Liver (tissue), 9 donors: Measurements from ENCODE around the gene PACSIN2. TPM values are rescaled to one million over a fixed set of nuclear protein-coding genes. Genes with fewer than 3 reads are reported as not detected.

Experiments
- DNase-seq: peaks from one replicate; pipeline ENCODE4 v3.0.0-alpha.2; 2017; ENCODE audit warnings: low spot score
- H3K27ac ChIP-seq, 2 donors: one replicate each; pipeline ENCODE4 v1.7.0; 2013; ENCODE audit warnings: inconsistent platforms in 2 of 2, low read length in 2 of 2, control low read depth in 1 of 2, low read depth in 1 of 2, mild to moderate bottlenecking in 1 of 2
- H3K27me3 ChIP-seq, 4 donors: one replicate each; pipeline versions ENCODE4 v1.6.1 to v1.7.0; 2013; ENCODE audit warnings: low read length in 3 of 4, inconsistent platforms in 1 of 4, mild to moderate bottlenecking in 1 of 4, moderate library complexity in 1 of 4; ENCODE audit not compliant: control insufficient read depth in 4 of 4, insufficient read depth in 4 of 4
- H3K36me3 ChIP-seq, 4 donors: one replicate each; pipeline versions ENCODE4 v1.6.1 to v1.7.0; 2013; ENCODE audit warnings: low read length in 3 of 4, mild to moderate bottlenecking in 3 of 4, low read depth in 1 of 4, moderate library complexity in 1 of 4; ENCODE audit not compliant: control insufficient read depth in 4 of 4, insufficient read depth in 3 of 4
- H3K4me1 ChIP-seq, 4 donors: one replicate each; pipeline versions ENCODE4 v1.6.1 to v1.7.0; 2013; ENCODE audit warnings: low read length in 3 of 4, mild to moderate bottlenecking in 3 of 4, moderate library complexity in 1 of 4; ENCODE audit not compliant: control insufficient read depth in 4 of 4, insufficient read depth in 4 of 4
- H3K4me3 ChIP-seq, 3 donors: one replicate each; pipeline versions ENCODE4 v1.6.1 to v1.7.0; 2013; ENCODE audit warnings: low read length in 3 of 3, control low read depth in 1 of 3, low read depth in 1 of 3, mild to moderate bottlenecking in 1 of 3
- H3K9ac ChIP-seq, 2 donors: one replicate each; pipeline ENCODE4 v1.7.0; 2013; ENCODE audit warnings: low read length in 2 of 2, mild to moderate bottlenecking in 2 of 2, moderate library complexity in 2 of 2, control low read depth in 1 of 2, low read depth in 1 of 2
- H3K9me3 ChIP-seq, 4 donors: one replicate each; pipeline versions ENCODE4 v1.6.1 to v1.7.0; 2013; ENCODE audit warnings: low read length in 3 of 4; ENCODE audit not compliant: control insufficient read depth in 4 of 4
- EGR1 ChIP-seq, 2 donors: IDR thresholded peaks; 2 replicates each; pipeline ENCODE4 v1.6.1; 2016 to 2018; ENCODE audit warnings: antibody characterized with exemption in 2 of 2, low read depth in 2 of 2
- FOXA1 ChIP-seq: IDR thresholded peaks from 2 replicates; pipeline ENCODE4 v1.6.1; 2016; ENCODE audit warnings: antibody characterized with exemption
- FOXA2 ChIP-seq: IDR thresholded peaks from 2 replicates; pipeline ENCODE4 v1.6.1; 2016; ENCODE audit warnings: antibody characterized with exemption
- GABPA ChIP-seq, 2 donors: IDR thresholded peaks in 1 of 2; conservative IDR thresholded peaks in 1 of 2; 2 replicates each; pipeline ENCODE4 v1.6.1; 2016; ENCODE audit warnings: antibody characterized with exemption in 2 of 2, mild to moderate bottlenecking in 1 of 2, moderate library complexity in 1 of 2
- HNF4A ChIP-seq, 2 donors: conservative IDR thresholded peaks; 2 replicates each; pipeline ENCODE4 v1.6.1; 2016; ENCODE audit warnings: antibody characterized with exemption in 2 of 2, mild to moderate bottlenecking in 2 of 2
- HNF4G ChIP-seq: IDR thresholded peaks from 2 replicates; pipeline ENCODE4 v1.6.1; 2016; ENCODE audit warnings: antibody characterized with exemption
- NR2F2 ChIP-seq: IDR thresholded peaks from 2 replicates; pipeline ENCODE4 v1.6.1; 2016; ENCODE audit warnings: antibody characterized with exemption
- RAD21 ChIP-seq, 2 donors: IDR thresholded peaks; 2 replicates each; pipeline ENCODE4 v1.6.1; 2016; ENCODE audit warnings: antibody characterized with exemption in 2 of 2, mild to moderate bottlenecking in 2 of 2
- RXRA ChIP-seq, 2 donors: IDR thresholded peaks; 2 replicates each; pipeline ENCODE4 v1.6.1; 2017 to 2018; ENCODE audit warnings: antibody characterized with exemption in 2 of 2, mild to moderate bottlenecking in 1 of 2
- SP1 ChIP-seq: IDR thresholded peaks from 2 replicates; pipeline ENCODE4 v1.6.1; 2018; ENCODE audit warnings: antibody characterized with exemption, mild to moderate bottlenecking
- TAF1 ChIP-seq: conservative IDR thresholded peaks from 2 replicates; pipeline ENCODE4 v1.6.1; 2016; ENCODE audit warnings: antibody characterized with exemption, mild to moderate bottlenecking
- YY1 ChIP-seq: IDR thresholded peaks from 2 replicates; pipeline ENCODE4 v1.6.1; 2016; ENCODE audit warnings: antibody characterized with exemption, mild to moderate bottlenecking
- whole genome bisulfite sequencing: extraction: QIAGEN DNeasy Blood & Tissue Kit; methylation state at CpG from one replicate; pipeline ENCODE4 v1.1.7; 2013; 5-methylcytosine and 5-hydroxymethylcytosine counted together
- polyA plus RNA-seq, 2 donors: library from polyadenylated mRNA; stranded (reverse) in 1 of 2; unstranded in 1 of 2; fragments of 200-250 nt in 1 of 2; fragments of >200 nt in 1 of 2; fragmentation: Nextera tagmentation in 1 of 2; extraction: Ambion mirVana in 1 of 2; gene quantifications; one replicate each; pipeline versions ENCODE4 v1.2.1 to v1.2.3, GENCODE V29; 2013 to 2015
- total RNA-seq, 2 donors: library from RNA; depleted of rRNA; stranded (reverse); fragments of >200 nt; gene quantifications; one replicate each; pipeline ENCODE4 v1.2.3, GENCODE V29; 2014
- TF ChIP-seq, protein P1 (sequence below): IDR thresholded peaks from 2 replicates; pipeline ENCODE4 v1.6.1; 2016; ENCODE audit warnings: antibody characterized with exemption
- TF ChIP-seq, protein P2 (sequence below): IDR thresholded peaks from 2 replicates; pipeline ENCODE4 v1.6.1; 2016; ENCODE audit warnings: antibody characterized with exemption
- TF ChIP-seq, protein P3 (sequence below): IDR thresholded peaks from 2 replicates; pipeline ENCODE4 v1.6.1; 2016; ENCODE audit warnings: antibody characterized with exemption, mild to moderate bottlenecking
- TF ChIP-seq, protein P4 (sequence below): fragments of 150-350 bp; IDR thresholded peaks from 2 replicates; pipeline ENCODE4 v1.5.1; 2017; ENCODE audit warnings: improper control_type of control experiment, low read depth, low read length; ENCODE audit not compliant: missing input control
- donor health status: healthy.
- donor health status: healthy.
- donor health status: healthy.
- donor health status: healthy.
- donor health status: healthy.

PACSIN2 gene
- total and polyA plus RNA-seq, 4 donors, result 9.1 to 31.4 (median 17.0) TPM

DNA sequence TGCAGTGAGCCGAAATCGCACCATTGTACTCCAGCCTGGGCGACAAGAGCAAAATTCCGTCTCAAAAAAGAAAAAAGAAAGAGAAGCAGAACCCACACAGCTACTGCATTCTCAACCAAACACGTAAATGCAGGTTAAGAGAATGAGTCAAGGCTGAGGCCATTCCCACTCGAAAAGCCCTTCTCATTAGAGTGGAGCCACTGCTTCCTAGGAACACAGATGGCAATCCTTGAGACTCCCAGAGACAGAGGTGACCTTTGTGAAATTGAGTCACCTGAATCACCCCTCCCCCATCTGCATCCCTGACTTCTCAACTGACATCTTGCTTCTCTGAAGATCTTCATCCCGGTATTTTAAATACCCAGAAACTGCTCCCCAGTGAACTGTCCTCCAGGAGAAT, 8.2 kb downstream of the PACSIN2 start:
- DNase-seq, result no peak
- Histone ChIP-seq H3K27ac (no peak overlapping the region), H3K9me3 (no peaks in the 10 kb centered on the region), H3K27me3 (no peaks in the 10 kb centered on the region), H3K36me3 (no peaks in the 10 kb centered on the region), H3K9ac (no peak overlapping the region), H3K4me3 (no peak overlapping the region), H3K4me1 (peaks cover 7 to 27% (median 17%) of the 10 kb centered on the region in 4 donors)
- TF ChIP-seq YY1 (no peak), HNF4A (conservative IDR thresholded peaks at IDR 0.05) (no peak)
- TF ChIP-seq, protein P1, sequence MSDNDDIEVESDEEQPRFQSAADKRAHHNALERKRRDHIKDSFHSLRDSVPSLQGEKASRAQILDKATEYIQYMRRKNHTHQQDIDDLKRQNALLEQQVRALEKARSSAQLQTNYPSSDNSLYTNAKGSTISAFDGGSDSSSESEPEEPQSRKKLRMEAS, result no peak
- TF ChIP-seq, protein P2, sequence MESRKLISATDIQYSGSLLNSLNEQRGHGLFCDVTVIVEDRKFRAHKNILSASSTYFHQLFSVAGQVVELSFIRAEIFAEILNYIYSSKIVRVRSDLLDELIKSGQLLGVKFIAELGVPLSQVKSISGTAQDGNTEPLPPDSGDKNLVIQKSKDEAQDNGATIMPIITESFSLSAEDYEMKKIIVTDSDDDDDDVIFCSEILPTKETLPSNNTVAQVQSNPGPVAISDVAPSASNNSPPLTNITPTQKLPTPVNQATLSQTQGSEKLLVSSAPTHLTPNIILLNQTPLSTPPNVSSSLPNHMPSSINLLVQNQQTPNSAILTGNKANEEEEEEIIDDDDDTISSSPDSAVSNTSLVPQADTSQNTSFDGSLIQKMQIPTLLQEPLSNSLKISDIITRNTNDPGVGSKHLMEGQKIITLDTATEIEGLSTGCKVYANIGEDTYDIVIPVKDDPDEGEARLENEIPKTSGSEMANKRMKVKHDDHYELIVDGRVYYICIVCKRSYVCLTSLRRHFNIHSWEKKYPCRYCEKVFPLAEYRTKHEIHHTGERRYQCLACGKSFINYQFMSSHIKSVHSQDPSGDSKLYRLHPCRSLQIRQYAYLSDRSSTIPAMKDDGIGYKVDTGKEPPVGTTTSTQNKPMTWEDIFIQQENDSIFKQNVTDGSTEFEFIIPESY, result no peak
- 98% methylated on average over 7 of the region's 7 CpGs for WGBS

DNA sequence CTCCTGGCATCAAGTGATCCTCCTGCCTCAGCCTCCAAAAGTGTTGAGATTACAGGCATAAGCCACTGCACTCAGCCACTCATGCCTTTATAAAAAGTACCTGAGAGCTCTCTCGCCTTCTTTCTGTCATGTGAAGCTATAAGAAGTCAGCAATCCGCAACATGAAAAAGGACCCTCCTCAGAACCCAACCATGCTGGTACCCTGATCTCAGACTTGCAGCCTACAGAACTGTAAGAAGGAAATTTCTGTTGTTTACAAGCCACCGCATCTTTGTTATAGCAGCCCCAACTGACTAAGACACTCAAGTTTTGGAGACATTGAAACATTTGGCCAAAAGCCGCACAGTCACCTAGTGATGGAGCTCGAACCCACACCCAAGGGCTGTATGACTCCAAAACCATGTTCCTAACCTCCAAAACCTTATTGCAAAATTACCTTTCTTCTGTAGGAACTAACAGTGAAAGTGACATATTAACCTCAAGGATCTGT, 8.9 kb downstream of the PACSIN2 start:
- Histone ChIP-seq H3K27me3 (no peaks in the 10 kb centered on the region), H3K9ac (no peak overlapping the region), H3K36me3 (no peaks in the 10 kb centered on the region), H3K4me3 (no peak overlapping the region), H3K27ac (no peak overlapping the region), H3K9me3 (no peaks in the 10 kb centered on the region), H3K4me1 (peaks cover 11 to 33% (median 23%) of the 10 kb centered on the region in 4 donors)
- DNase-seq, result no peak
- 99% methylated on average over 5 of the region's 5 CpGs for WGBS
- TF ChIP-seq YY1, result no peak
- no peak for TF ChIP-seq FOXA2
- TF ChIP-seq, protein P1, result no peak
- TF ChIP-seq, protein P3, sequence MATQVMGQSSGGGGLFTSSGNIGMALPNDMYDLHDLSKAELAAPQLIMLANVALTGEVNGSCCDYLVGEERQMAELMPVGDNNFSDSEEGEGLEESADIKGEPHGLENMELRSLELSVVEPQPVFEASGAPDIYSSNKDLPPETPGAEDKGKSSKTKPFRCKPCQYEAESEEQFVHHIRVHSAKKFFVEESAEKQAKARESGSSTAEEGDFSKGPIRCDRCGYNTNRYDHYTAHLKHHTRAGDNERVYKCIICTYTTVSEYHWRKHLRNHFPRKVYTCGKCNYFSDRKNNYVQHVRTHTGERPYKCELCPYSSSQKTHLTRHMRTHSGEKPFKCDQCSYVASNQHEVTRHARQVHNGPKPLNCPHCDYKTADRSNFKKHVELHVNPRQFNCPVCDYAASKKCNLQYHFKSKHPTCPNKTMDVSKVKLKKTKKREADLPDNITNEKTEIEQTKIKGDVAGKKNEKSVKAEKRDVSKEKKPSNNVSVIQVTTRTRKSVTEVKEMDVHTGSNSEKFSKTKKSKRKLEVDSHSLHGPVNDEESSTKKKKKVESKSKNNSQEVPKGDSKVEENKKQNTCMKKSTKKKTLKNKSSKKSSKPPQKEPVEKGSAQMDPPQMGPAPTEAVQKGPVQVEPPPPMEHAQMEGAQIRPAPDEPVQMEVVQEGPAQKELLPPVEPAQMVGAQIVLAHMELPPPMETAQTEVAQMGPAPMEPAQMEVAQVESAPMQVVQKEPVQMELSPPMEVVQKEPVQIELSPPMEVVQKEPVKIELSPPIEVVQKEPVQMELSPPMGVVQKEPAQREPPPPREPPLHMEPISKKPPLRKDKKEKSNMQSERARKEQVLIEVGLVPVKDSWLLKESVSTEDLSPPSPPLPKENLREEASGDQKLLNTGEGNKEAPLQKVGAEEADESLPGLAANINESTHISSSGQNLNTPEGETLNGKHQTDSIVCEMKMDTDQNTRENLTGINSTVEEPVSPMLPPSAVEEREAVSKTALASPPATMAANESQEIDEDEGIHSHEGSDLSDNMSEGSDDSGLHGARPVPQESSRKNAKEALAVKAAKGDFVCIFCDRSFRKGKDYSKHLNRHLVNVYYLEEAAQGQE, result no peak
- TF ChIP-seq NR2F2, result no peak
- TF ChIP-seq, protein P2, result no peak
- TF ChIP-seq EGR1 (IDR thresholded peaks at IDR 0.05; ENCODE audit: low read depth in 2 of 2), result no peak
- no peak for TF ChIP-seq HNF4A (conservative IDR thresholded peaks at IDR 0.05)
- TF ChIP-seq GABPA (IDR thresholded peaks at IDR 0.05 in 1 of 2, conservative IDR thresholded peaks at IDR 0.05 in 1 of 2), result no peak
- no peak for TF ChIP-seq SP1
- TF ChIP-seq, protein P4, sequence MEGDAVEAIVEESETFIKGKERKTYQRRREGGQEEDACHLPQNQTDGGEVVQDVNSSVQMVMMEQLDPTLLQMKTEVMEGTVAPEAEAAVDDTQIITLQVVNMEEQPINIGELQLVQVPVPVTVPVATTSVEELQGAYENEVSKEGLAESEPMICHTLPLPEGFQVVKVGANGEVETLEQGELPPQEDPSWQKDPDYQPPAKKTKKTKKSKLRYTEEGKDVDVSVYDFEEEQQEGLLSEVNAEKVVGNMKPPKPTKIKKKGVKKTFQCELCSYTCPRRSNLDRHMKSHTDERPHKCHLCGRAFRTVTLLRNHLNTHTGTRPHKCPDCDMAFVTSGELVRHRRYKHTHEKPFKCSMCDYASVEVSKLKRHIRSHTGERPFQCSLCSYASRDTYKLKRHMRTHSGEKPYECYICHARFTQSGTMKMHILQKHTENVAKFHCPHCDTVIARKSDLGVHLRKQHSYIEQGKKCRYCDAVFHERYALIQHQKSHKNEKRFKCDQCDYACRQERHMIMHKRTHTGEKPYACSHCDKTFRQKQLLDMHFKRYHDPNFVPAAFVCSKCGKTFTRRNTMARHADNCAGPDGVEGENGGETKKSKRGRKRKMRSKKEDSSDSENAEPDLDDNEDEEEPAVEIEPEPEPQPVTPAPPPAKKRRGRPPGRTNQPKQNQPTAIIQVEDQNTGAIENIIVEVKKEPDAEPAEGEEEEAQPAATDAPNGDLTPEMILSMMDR, result no peak
- no peak for TF ChIP-seq RXRA (IDR thresholded peaks at IDR 0.05)
- no peak for TF ChIP-seq RAD21 (IDR thresholded peaks at IDR 0.05)
- TF ChIP-seq TAF1, result no peak
- no peak for TF ChIP-seq HNF4G
- no peak for TF ChIP-seq FOXA1
